ENCODE data around the gene TCP11.

DNA sequence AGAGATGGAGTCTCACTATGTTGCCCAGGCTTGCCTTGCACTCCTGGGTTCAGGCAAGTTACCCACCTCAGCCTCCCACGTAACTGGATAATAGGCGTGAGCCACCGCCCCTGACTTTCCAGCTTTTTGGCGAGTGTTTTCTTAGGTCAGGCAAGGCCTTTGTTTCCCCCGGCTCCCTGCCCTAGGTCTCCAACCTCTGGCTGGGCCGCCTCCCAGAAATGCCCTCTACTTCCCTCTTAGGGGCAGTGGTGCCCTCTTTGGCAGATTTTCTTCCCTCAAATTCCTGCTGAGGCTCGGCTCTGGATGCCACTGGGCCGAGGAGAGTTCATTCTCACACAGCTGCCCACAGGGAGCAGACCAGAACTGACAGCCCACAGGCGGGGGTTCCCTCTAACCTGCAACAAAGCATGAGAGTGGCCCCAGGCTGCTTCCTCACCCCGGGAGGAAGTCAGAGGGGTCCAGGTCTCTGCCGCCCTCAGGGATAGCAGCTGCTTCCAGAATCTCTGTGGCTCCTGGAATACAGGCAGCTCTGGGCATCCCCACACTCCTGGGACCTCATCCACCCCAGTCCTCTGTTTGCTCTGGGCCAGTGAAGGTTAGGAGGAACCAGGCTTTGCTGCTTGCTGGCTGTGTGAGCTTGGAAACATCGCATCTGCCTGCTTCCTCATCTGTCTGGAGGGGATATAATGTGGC, 56.5 kb downstream of the TCP11 start:
- TF ChIP-seq, protein P1, sequence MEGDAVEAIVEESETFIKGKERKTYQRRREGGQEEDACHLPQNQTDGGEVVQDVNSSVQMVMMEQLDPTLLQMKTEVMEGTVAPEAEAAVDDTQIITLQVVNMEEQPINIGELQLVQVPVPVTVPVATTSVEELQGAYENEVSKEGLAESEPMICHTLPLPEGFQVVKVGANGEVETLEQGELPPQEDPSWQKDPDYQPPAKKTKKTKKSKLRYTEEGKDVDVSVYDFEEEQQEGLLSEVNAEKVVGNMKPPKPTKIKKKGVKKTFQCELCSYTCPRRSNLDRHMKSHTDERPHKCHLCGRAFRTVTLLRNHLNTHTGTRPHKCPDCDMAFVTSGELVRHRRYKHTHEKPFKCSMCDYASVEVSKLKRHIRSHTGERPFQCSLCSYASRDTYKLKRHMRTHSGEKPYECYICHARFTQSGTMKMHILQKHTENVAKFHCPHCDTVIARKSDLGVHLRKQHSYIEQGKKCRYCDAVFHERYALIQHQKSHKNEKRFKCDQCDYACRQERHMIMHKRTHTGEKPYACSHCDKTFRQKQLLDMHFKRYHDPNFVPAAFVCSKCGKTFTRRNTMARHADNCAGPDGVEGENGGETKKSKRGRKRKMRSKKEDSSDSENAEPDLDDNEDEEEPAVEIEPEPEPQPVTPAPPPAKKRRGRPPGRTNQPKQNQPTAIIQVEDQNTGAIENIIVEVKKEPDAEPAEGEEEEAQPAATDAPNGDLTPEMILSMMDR (IDR thresholded peaks at IDR 0.05), result no peak
- TF ChIP-seq POLR2A (IDR thresholded peaks at IDR 0.05), result no peak
